Fibroblast of villous mesenchyme (primary cell): Measurements from ENCODE around the gene PIR. TPM values are rescaled to one million over a fixed set of nuclear protein-coding genes. Genes with fewer than 3 reads are reported as not detected.

ENCODE experiments used
- DNase-seq: peaks from one replicate; pipeline ENCODE4 v3.0.0-alpha.2; 2010; ENCODE audit warnings: low read depth
- H3K4me3 ChIP-seq: 2 replicates; pipeline ENCODE4 v1.5.1; 2011; ENCODE audit warnings: low read depth, mild to moderate bottlenecking, low read length
- CTCF ChIP-seq: IDR thresholded peaks from 2 replicates; pipeline ENCODE4 v1.5.1; 2012; ENCODE audit warnings: low read depth, mild to moderate bottlenecking, low read length; ENCODE audit not compliant: insufficient read depth
- total RNA-seq: library from RNA; depleted of rRNA; stranded (reverse); fragments of >200 nt; gene quantifications from 2 replicates; pipeline ENCODE4 v1.2.3, GENCODE V29; 2012

PIR gene
- total RNA-seq, 1 donor, result 17.7 TPM

DNA sequence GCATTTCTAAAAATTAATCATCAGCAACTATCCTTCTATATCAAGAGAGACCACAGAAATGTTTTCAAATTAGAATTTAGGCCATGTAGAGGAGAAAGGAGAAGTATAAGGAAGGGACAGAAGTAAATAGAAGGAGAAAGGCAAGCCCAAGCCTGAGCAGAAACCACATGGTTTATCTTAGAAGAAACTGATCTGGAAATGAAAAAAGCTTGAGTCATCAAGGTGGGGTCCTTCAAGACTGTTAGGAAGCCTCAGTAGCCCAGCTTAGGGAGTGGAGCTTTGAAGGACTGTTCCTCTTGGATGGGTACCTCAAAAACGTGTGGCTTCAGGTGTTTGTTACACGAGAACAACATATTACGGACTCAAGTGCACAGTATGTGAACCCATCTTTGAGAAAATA is 12.0 kb upstream of the PIR start:
- H3K4me3 ChIP-seq, result no peak overlapping the region
- DNase-seq, result no peak
- no peak for TF ChIP-seq CTCF

- H3K4me3 ChIP-seq, result no peak overlapping the region
- DNase-seq, result no peak
- no peak for TF ChIP-seq CTCF
Measured at GRCh38 chrX:15504661-15505060, 11.5 kb upstream of the PIR start.

GRCh38 chrX:15501506-15501905 is 8.4 kb upstream of the PIR start:
- no peak for DNase-seq
- TF ChIP-seq CTCF, result no peak
- no peak overlapping the region for H3K4me3 ChIP-seq

GRCh38 chrX:15500497-15500966 is 7.4 kb upstream of the PIR start, which contains the start of gene BMX:
Gene BMX (plus strand): TSS chrX:15500807. CDS start chrX:15508354, 7,547 bp downstream.
- no peak within 1 kb of the TSS for H3K4me3 ChIP-seq
- DNase-seq, result no peak
- no peak for TF ChIP-seq CTCF

DNA sequence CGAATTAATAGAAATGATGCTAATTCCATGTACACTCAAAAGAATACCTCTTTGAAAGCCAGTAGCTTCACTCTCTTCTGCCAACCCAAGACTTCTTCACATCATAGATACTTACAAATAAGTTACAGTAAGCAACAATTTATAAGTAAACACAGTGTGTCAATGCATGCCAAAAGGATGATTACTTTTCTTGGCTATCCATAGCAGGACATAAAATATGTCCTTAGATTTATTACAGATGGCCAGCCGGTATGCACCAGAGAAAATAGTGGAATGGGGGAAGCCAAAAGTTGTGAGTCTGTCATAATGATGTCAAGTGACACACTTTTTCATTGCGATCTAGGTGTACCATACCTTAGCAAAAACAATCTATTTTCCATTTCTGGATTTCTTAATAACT is 6.8 kb upstream of the PIR start:
- H3K4me3 ChIP-seq, result no peak overlapping the region
- peak; percentile 14 for DNase-seq
- no peak for TF ChIP-seq CTCF

DNA sequence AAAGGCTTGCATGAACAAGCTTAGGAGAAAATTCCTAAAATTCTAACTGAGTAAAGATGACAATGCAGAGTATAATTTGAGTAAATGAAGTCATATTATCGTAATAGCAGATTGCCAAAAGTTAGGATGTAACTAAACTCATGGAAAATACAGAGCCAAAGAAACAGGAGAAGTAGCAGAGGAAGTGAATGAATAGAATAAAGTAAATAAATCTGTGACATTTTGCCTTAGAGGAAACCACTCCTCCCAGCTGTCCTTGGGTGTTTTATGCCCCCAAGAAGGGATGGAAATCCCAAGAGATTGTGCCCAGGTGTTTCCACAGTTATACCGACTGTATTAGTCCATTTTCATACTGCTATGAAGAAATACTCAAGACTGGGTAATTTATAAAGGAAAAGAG is 5.6 kb upstream of the PIR start:
- TF ChIP-seq CTCF, result no peak
- no peak for DNase-seq
- no peak overlapping the region for H3K4me3 ChIP-seq

DNA sequence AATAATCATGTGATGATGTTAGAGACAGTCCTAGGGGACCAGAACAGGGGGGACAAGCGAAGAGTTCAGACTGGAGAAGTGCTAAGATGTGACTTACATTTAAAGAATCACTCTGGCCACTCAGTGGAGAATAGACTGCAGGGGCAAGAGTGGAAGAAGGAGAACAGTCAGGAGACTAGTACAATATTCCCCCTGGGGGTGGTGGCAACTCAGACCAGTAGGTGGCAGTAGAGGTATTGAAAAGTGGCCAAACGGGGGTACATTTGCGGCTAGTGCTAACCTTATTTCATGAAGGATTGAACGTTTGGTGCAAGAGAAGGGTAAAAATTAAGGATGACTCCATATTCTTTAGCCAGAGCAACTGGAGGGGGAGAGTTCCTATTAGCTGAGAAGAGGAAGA is 4.7 kb upstream of the PIR start:
- TF ChIP-seq CTCF, result peak; percentile 72
- DNase-seq, result peak; percentile 44
- no peak overlapping the region for H3K4me3 ChIP-seq
